ENCODE data around the gene SSC4D.

DNA sequence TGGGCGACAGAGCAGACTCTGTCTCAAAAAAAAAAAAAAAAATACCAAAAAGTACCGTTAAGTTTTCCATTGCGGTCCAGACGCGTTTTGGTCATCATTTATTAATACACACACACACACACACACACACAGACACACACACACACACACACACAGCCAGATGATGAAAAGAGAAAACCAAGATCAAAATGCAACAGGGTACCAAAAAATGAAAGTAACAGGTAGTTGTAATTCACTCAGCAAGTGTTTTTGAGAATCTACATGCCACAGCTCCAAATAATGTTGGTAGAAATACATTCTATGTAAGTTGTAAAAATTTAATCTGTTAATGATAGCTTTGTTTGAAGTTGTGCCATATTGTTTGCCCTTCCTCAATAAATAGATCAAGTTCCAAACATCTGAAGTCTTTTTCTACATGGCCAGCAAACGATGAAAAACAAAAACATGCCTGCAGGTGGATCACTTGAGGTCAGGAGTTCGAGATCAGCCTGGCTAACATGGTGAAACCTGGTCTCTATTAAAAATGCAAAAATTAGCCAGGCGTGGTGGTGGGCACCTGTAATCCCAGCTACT is 60.1 kb downstream of the SSC4D start:
- TF ChIP-seq, protein P1, sequence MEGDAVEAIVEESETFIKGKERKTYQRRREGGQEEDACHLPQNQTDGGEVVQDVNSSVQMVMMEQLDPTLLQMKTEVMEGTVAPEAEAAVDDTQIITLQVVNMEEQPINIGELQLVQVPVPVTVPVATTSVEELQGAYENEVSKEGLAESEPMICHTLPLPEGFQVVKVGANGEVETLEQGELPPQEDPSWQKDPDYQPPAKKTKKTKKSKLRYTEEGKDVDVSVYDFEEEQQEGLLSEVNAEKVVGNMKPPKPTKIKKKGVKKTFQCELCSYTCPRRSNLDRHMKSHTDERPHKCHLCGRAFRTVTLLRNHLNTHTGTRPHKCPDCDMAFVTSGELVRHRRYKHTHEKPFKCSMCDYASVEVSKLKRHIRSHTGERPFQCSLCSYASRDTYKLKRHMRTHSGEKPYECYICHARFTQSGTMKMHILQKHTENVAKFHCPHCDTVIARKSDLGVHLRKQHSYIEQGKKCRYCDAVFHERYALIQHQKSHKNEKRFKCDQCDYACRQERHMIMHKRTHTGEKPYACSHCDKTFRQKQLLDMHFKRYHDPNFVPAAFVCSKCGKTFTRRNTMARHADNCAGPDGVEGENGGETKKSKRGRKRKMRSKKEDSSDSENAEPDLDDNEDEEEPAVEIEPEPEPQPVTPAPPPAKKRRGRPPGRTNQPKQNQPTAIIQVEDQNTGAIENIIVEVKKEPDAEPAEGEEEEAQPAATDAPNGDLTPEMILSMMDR (IDR thresholded peaks at IDR 0.05), result no peak
- no peak for TF ChIP-seq POLR2A (IDR thresholded peaks at IDR 0.05)

Data from vagina (tissue), 2 donors.